Cardiac fibroblast (primary cell): ENCODE results near the gene B4GALT5.

Experiments used
- DNase-seq, 2 donors: peaks; one replicate each; pipeline versions ENCODE4 v3.0.0 to v3.0.0-alpha.2; 2010; ENCODE audit warnings: low read depth in 2 of 2
- H3K4me3 ChIP-seq, 2 donors: replicated peaks in 1 of 2; 1 replicate in 1 of 2; 2 replicates in 1 of 2; pipeline ENCODE4 v1.5.1; 2011; ENCODE audit warnings: low read depth in 2 of 2, low read length in 2 of 2, mild to moderate bottlenecking in 2 of 2, moderate library complexity in 1 of 2
- TF ChIP-seq, protein P1 (sequence below): IDR thresholded peaks from one replicate; pipeline ENCODE4 v1.5.1; 2011; ENCODE audit warnings: low read depth, mild to moderate bottlenecking, low read length, inconsistent platforms

The B4GALT5 gene

DNA sequence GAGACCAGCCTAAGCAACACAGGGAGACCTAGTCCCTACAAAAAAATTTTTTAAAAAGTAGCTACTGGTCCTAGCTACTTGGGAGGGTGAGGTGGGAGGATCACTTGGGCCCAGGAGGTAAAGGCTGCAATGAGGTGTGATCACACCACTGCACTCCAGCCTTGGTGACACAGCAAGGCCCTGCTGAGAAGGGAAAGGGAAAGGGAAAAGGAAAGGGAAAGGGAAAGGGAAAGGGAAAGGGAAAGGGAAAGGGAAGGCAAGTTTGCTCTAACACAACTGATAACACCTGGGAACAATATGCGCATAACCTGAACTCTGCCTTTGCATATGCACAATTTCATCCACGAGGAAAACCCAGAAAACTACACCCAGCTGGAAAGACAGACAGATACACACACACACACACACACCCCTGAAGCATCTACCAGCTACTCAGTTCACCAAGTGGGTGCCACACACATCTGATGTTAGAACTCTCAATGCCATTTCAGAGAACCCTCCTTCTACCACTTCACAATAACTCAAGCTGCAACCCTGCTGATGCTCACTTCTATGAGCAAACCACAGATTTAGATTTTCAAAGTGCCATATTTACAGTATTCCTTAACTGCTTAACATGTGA is 19.1 kb downstream of the B4GALT5 start:
- DNase-seq = no peak
- H3K4me3 ChIP-seq = no peak overlapping the region
- TF ChIP-seq, protein P1, sequence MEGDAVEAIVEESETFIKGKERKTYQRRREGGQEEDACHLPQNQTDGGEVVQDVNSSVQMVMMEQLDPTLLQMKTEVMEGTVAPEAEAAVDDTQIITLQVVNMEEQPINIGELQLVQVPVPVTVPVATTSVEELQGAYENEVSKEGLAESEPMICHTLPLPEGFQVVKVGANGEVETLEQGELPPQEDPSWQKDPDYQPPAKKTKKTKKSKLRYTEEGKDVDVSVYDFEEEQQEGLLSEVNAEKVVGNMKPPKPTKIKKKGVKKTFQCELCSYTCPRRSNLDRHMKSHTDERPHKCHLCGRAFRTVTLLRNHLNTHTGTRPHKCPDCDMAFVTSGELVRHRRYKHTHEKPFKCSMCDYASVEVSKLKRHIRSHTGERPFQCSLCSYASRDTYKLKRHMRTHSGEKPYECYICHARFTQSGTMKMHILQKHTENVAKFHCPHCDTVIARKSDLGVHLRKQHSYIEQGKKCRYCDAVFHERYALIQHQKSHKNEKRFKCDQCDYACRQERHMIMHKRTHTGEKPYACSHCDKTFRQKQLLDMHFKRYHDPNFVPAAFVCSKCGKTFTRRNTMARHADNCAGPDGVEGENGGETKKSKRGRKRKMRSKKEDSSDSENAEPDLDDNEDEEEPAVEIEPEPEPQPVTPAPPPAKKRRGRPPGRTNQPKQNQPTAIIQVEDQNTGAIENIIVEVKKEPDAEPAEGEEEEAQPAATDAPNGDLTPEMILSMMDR = no peak

DNA sequence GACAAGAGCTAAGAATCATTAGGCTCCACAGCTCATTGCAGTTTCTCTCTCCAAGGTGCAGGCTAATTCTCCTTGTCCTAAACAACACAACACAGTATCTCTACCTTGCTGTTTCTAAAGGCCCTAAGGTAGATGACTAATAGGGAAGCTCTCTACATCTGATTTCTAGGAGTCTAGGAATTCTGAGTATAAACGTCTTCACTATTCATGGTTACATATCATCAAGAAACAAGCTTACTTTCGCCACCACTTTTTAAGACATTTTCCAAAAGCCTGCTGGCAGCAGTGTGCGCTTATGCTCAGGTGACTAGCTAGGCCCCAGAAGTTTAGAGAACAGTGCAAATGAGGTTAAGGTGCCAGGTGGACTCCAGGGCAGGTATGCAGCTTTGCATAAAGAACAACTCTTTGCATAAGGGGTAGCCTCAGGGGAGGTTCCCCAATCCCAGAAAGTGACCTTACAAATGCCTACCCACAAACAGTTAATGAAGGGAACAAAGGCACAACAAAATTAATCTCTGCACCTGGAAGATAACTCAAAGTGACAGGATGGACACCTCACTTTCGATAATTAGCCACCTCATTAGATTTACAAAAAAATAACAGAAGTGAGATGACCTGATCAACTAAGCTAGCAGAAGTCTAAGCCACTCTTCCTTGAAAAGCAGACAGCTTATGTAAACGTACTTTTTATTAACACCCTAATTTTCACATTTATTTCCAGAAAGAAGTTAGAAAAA is 20.1 kb downstream of the B4GALT5 start:
- no peak for DNase-seq
- no peak overlapping the region for H3K4me3 ChIP-seq
- TF ChIP-seq, protein P1 = no peak

DNA sequence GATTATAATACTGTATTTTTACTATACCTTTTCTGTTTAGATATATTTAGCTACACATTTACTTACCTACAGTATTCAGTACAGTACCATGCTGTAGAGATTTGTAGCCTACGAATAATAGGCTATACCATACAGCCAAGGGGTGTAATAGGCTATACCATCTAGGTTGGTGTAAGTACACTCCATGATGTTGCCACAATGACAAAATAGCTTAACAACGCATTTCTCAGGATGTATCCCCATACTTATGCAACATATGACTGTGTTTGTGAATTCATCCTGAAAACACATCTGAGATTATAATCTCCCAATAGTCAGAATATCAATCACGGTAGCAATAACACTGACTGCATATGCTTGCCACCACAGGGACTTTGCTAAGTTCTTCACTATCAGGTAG is 20.7 kb downstream of the B4GALT5 start:
- TF ChIP-seq, protein P1 = no peak
- DNase-seq = no peak
- no peak overlapping the region for H3K4me3 ChIP-seq

DNA sequence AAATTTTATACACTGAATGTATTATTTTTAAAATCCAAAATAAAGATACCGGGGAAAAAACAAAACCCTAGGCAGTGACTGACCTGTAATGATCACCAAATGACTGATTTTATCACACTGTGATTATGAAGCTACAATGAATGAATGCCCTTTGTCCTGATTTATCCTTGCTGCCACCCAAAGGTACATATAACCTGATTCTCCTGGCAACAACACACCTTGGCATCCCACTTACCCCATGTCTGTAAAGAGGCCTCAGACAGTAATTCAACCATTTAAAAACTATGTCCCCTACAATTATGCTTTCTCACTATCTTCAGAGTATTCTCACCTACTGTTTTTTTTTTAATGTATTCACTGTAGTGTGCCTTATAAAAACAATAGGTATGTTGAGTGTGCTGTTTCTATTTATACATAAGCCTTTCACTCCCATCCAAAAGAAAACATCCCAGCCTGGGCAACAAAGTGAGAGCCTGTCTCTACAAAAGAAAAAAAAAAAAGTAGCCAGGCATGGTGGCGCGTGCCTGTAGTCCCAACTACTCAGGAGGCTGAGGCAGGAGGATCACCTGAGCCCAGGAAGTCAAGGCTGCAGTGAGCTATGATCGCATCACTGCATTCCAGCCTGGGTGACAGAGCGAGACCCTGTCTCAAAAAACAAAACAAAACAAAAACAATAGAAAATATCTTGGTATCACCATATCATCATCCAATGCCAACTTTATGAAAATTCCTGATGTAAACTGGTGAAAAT is 21.7 kb downstream of the B4GALT5 start:
- TF ChIP-seq, protein P1 = no peak
- no peak overlapping the region for H3K4me3 ChIP-seq
- DNase-seq = no peak

DNA sequence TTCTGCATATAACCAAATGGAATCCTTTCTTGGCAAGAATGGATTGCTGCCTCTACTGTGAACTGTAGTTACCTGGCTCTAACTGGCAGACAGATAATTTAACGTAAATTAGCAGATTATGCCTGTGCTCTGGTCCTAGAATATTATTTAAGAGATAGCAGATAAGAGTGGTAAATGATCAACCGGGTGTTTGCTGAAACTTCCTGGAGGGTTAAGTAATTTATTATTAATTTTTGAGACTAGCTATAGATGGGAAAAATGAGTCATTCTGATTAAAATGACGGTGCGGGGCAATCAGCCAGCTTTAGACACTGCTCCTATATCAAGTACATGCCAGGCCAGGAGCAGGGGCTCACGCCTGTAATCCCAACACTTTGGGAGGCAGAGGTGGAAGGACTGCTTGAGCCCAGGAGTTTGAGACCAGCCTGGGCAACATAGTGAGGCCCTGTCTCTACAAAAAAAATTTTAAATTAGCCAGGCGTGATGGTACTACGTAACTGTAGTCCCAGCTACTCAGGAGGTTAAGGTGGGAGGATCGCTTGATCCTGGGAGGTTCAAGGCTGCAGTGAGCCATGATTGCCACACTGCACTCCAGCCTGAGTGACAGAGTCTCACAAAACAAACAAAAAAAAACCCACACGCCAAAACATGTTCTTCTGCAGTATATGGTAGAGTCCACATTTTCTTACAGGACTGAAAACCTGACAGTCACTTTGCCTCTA is 22.6 kb downstream of the B4GALT5 start:
- TF ChIP-seq, protein P1 = no peak
- DNase-seq = peak; percentile 59 to 73
- no peak overlapping the region for H3K4me3 ChIP-seq
